NT2/D1 (cell line): Measurements from ENCODE around the gene PHLDA2.

Experiments used
- SUZ12 ChIP-seq: IDR thresholded peaks from 2 replicates; pipeline ENCODE4 v1.6.1; 2011; ENCODE audit not compliant: insufficient read length, insufficient read depth; ENCODE audit errors: extremely low read depth
- YY1 ChIP-seq: IDR thresholded peaks from 2 replicates; pipeline ENCODE4 v1.6.1; 2011; ENCODE audit not compliant: insufficient read length, insufficient read depth
- ZNF274 ChIP-seq: IDR thresholded peaks from 2 replicates; pipeline ENCODE4 v1.6.1; 2011; ENCODE audit warnings: mild to moderate bottlenecking, low read depth, low read length

DNA sequence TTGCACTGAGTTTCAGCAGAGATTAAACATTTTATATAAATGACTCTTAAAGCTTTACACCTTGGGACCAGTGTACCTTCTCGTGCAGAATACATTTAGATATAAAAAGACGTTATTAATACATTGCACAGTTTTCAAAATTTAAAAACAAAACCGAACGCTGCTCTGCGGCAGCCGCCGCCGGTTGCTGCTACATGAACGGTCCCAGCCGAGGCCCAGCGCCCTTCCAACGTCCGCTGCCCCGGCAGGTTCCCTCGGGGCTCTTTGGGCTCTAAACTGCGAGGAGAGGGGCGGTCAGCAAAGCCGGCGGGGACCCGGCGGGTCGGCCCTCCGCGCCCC is 45.6 kb downstream of the PHLDA2 start:
- TF ChIP-seq YY1 (no peak), ZNF274 (no peak), SUZ12 (no peak)
